NCI-H1105 treated with DMSO at 0.1 percent for 48 hours (cell line): ENCODE results near the gene MMP15.

Source experiments
- DNase-seq: peaks from one replicate; lab custom pipeline; 2025; lab: John Stamatoyannopoulos, UW

Gene MMP15

GRCh38 chr16:58019866-58020538 lies 5.6 kb upstream of the MMP15 start:
- DNase-seq = no peak

GRCh38 chr16:58020628-58021521 lies 4.7 kb upstream of the MMP15 start:
- DNase-seq = no peak

DNA sequence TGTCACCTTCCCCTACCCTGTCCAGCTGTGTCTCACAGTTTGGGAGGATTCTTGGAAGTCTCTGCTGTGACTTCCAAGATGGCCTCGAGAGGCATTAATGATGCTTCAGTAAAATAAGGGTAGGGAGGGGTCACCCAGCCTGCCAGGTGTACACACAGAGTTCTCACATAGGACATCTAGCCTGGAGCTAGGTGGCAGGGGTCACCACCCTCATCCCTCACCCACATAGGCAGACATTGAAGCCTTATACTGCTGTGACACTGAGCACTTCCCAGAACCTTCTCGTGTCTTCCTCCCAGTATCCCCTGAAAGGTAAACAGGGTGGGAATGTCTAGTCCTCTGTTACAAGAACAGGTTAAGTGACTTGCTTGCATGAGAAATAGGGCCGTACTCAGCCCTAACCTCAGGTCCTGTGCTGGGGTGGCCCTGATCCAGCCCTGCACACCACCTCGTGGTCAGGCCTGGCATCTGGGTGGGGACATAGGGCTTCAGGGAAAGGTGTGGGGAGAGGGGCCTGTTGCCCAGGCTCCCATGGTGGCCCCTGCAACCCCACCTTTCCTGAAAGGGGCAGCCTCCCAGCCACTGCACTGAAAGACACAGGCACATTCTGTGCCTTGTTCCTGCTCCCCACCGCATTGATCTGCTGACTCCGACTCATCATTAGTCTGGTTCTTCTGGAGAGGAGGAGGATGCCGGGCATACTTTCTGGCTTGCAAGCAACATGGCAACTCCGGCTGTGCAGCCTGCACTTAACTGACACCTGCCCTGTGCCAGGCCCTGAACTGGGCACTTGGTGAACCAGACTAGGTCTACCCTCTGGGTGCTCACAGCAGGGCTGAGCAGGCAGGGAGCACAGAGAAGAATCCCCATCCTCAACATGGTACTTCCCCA lies 3.6 kb upstream of the MMP15 start:
- DNase-seq = no peak

GRCh38 chr16:58022601-58023371 lies 2.8 kb upstream of the MMP15 start:
- peak; percentile 78 for DNase-seq

DNA sequence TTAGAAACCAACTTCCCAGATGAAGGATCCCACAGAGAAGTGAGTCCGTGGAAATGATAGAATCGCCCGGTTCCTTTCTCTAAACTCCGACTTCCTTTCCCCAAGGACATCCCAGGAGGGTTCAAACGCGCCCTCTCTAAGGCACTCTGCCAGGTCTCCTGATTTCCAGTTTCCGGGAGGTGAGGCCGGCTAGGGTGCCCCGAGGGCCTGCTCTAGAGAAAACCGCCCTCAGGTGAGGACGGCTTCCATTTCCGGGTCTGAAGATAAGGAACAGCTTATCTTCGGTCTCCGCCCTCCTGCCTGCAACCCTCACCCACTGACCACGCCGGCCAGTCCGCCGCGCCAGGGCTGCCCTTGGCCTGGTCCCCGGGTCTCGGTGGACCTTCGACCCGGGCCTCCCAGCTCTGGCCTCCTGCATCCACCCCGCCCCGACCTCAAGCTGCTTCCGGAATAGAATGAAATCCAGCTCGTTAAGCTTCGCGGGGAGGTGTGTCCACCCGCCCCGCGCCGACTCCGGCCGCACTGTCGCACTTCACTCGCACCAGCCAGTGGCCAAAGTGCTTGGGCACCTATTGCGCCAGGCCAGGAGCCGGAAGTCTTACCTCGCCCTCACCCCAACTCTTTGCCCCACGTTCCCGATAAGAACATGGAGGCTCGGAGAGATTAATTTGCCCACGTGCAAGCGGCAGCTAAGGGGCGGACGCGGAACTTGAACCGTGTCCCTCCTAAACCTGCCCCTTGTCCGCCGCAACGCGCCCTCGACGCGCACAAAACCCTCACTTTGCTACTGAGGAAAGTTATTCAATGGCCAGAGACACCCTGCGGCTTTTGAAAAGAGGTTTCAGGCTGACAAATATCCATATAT lies 836 bp upstream of the MMP15 start:
- DNase-seq = no peak

DNA sequence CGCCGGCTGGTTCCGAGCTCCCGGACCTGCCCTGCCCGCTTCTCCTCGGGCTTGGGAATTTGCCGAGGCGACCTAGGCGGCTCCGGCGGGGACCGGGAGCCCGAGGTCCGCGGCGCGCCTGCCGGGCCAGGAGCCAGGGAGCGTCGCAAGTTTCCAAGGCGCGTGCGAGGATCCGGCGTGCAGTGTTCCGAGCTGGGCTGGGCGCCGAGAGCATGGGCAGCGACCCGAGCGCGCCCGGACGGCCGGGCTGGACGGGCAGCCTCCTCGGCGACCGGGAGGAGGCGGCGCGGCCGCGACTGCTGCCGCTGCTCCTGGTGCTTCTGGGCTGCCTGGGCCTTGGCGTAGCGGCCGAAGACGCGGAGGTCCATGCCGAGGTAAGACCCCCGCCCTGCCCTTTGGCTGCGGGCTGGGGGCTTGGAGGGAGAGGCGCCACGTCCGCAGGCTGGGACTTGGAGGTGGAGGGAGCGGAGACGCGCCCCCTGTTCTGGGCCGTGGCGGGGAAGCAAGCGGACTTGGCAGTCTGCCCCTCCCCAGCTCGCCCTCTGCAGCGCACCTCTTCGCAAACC lies 668 bp downstream of the MMP15 start:
- DNase-seq = no peak

GRCh38 chr16:58026705-58027160 lies 1.2 kb downstream of the MMP15 start:
- DNase-seq = no peak

DNA sequence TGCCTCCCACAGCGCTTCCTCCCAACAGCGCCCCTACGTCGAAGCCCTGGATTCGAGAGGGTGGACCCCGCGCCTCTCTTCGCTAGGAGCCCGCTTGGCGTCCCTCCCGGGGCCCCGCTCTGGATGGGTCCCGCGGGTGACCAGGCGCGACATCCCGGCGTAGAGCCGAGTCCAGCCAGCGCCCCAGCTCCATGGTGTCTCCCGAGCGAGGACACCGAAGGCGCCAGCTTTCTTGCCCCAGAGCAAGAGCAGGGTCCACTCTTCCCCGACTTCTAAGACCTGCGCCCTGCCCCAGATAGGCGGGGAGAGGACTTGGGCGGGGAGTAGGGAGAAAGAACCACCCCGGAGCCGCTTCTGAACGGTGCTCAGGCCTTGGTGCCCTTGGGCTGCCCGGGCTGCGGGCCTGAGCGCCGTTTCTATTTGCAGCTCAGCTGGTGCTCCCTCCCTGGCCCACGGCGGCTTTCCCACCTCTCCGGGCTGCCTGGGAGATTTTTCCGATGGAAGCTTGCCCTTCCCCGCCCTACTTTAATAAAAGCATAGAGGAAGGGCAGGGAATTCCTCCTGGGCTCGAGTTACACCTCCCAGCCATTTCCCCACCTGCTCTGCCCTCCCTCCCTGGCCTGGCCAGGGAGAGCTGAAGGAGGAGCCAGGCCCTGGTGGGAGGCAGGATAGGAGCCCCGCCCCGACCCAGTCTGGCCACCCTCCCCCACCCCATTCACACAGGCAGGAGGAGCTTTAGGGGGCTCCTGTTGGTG lies 1.8 kb downstream of the MMP15 start:
- peak; percentile 21 for DNase-seq

GRCh38 chr16:58027916-58028455 lies 2.4 kb downstream of the MMP15 start:
- DNase-seq = no peak

- no peak for DNase-seq
Measured at GRCh38 chr16:58028541-58029070, 3.1 kb downstream of the MMP15 start.

DNA sequence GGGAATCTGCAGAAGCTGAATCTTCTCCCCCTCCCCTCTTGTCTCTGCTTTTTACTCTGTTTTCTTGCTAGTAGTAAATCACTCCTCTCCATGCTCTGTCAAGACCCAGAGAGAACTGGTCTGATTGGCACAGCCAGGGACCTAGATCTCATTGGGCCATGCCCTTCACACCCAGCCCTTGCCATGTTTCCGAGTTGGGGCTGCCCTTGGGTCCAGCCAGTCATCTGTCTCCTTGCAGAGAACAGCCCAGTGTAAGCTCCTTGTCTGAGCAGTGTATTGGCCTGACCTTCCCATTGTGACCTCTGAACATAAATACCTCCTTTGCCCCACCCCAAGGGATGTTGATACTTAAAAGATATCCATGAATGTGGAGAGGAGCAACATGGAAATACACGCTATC lies 3.9 kb downstream of the MMP15 start:
- no peak for DNase-seq

DNA sequence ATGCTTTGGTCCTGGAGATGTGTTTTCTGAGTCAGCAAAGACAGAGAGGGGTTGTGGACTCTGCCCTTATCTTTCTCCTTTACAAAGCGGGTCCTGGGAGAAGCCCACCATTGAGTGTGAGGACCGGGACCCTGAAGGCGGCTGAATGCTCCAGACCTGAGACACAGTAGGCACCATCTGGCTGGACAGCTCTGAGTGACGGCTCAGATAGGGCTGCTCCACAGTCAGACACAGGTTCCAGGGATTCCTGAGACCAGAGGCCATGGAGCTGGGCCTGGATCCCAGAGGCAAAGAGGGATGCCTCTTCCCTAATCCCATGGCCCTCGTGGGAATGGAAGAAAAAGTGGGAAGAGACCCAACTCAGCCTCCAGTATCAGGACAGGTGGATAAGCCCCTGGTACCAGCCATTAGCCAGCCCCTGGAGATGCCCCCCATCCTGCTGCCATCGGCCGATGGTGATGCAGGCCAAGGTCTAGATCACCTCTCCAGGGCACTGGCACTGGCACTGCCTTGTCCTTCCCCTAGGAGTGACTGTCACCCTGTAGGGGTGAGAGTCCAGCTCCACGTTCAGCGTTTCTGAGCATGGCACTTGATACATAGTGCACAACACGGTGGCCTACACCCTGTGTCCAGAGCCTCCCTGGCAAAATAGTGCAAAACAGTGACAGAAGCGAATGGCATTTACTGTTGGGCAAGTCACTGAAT lies 4.7 kb downstream of the MMP15 start:
- DNase-seq = no peak

- DNase-seq = no peak
Measured at GRCh38 chr16:58031016-58031800, 5.7 kb downstream of the MMP15 start.

DNA sequence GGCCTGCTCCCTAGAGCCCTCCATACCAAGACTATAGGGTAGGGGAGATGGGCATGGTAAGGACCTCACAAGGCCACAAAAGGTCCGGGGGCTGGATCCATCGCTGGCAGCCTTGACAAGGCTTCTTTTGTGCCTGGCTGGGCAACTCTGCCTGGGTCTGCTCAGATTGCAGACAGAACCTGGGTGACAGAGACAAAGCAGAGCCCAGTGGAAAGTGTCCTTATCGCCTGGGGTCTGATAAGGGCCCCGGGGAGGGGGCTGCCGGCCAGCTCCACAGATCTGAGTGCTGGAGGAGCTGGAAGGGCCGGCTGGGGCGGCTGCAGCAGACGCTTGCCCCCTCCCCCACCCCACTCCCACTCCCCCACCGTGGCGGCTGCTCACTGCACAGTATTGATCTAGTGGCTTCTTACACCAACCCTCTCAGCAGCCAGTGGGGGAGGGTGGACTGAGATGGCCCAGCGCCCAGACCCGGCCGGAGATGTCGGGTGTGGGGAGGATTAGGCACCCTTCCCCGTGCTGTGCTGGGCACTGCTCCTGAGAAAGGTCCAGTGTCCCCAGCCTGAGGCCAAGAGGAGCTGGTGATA lies 7.2 kb downstream of the MMP15 start:
- no peak for DNase-seq

GRCh38 chr16:58034128-58034685 lies 8.7 kb downstream of the MMP15 start:
- DNase-seq = no peak

DNA sequence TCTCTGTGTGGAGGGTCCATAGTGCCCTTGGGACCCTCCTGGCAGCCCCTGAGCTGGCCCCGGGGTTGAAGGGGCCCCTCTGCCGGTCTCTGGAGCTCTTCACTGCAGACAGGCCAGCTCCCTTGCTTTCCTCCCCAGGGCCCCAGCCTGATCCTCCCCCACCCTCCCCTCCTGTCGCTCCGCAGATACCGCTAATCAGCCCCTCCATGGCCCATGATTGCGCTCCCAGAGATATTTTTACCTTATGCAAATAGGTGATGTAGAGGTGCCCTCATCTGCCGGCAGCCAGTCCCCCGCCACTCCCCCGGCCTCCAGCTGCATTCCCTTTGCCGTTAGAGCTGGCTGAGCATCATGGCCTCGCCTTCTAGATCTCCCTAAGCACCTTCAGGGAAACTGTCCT lies 9.2 kb downstream of the MMP15 start:
- DNase-seq = no peak
